Measurements from ENCODE around the gene CBR1. TPM values are rescaled to one million over a fixed set of nuclear protein-coding genes. Genes with fewer than 3 reads are reported as not detected.
"Not testable (repeated sequence)": the region's sequence is repeated elsewhere in the genome, so short reads cannot be mapped to it uniquely, and the experiment has no call there.

CBR1 gene
- total RNA-seq, 1 experiment from 2014 or later, result 27.8 TPM

DNA sequence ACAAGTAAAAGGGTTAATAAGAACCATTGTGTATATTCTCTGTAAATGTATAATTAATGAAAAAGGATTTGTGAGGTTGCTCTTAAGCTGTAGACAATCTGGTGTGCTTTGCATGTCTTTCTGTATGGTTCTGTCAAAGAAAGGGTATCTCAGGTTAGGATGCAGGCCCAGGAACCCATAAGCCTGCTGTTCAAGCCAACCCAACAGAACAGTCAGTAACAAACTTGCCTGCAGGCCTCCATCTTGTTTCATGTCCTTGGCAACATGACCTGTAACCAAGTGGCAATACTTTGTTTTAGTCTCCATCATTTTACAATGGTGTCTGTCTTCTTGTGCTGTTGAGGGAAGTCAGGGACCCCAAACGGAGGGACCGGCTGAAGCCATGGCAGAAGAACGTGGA lies 29.2 kb downstream of the CBR1 start:
- in situ Hi-C loops (cut with HindIII; ENCODE audit: low pct_unique_long_range_greater_than_20kb, low sequenced_read_pairs), result no loop called here
- ATAC-seq, result no peak
- intact Hi-C loops (cut with micrococcal nuclease; ENCODE audit: unreplicated experiment), result no loop called here
- Histone ChIP-seq H3K27ac (ENCODE audit: low read length) (no peak overlapping the region), H3K4me1 (ENCODE audit: control insufficient read depth, insufficient read depth, low read length) (no peaks in the 10 kb centered on the region), H3K4me3 (ENCODE audit: low read depth in 2 of 2, low read length in 2 of 2) (no peak overlapping the region), H3K9me3 (ENCODE audit: control insufficient read depth, insufficient read depth, low read depth, low read length) (0 out of 2 replicates have a peak, but pooled peaks cover 2% of the 10 kb centered on the region), H3K27me3 (ENCODE audit: control insufficient read depth, insufficient read depth, low read length) (no peaks in the 10 kb centered on the region), H3K36me3 (ENCODE audit: control insufficient read depth, insufficient read depth, low read length) (no peaks in the 10 kb centered on the region)
- BruUV-seq (replicated peaks), result no TSS peak
- TF ChIP-seq, protein P1, sequence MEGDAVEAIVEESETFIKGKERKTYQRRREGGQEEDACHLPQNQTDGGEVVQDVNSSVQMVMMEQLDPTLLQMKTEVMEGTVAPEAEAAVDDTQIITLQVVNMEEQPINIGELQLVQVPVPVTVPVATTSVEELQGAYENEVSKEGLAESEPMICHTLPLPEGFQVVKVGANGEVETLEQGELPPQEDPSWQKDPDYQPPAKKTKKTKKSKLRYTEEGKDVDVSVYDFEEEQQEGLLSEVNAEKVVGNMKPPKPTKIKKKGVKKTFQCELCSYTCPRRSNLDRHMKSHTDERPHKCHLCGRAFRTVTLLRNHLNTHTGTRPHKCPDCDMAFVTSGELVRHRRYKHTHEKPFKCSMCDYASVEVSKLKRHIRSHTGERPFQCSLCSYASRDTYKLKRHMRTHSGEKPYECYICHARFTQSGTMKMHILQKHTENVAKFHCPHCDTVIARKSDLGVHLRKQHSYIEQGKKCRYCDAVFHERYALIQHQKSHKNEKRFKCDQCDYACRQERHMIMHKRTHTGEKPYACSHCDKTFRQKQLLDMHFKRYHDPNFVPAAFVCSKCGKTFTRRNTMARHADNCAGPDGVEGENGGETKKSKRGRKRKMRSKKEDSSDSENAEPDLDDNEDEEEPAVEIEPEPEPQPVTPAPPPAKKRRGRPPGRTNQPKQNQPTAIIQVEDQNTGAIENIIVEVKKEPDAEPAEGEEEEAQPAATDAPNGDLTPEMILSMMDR (IDR thresholded peaks at IDR 0.05), result no peak
- TF ChIP-seq POLR2AphosphoS5 (IDR thresholded peaks at IDR 0.05; ENCODE audit: low read depth, low read length), result no peak
- no peak for TF ChIP-seq SIN3A (IDR thresholded peaks at IDR 0.05; ENCODE audit: borderline replicate concordance, insufficient read depth, low read depth, low read length)
- no peak for TF ChIP-seq TCF7L2 (IDR thresholded peaks at IDR 0.05; ENCODE audit: low read depth, low read length)
- TF ChIP-seq, protein P2, sequence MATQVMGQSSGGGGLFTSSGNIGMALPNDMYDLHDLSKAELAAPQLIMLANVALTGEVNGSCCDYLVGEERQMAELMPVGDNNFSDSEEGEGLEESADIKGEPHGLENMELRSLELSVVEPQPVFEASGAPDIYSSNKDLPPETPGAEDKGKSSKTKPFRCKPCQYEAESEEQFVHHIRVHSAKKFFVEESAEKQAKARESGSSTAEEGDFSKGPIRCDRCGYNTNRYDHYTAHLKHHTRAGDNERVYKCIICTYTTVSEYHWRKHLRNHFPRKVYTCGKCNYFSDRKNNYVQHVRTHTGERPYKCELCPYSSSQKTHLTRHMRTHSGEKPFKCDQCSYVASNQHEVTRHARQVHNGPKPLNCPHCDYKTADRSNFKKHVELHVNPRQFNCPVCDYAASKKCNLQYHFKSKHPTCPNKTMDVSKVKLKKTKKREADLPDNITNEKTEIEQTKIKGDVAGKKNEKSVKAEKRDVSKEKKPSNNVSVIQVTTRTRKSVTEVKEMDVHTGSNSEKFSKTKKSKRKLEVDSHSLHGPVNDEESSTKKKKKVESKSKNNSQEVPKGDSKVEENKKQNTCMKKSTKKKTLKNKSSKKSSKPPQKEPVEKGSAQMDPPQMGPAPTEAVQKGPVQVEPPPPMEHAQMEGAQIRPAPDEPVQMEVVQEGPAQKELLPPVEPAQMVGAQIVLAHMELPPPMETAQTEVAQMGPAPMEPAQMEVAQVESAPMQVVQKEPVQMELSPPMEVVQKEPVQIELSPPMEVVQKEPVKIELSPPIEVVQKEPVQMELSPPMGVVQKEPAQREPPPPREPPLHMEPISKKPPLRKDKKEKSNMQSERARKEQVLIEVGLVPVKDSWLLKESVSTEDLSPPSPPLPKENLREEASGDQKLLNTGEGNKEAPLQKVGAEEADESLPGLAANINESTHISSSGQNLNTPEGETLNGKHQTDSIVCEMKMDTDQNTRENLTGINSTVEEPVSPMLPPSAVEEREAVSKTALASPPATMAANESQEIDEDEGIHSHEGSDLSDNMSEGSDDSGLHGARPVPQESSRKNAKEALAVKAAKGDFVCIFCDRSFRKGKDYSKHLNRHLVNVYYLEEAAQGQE (IDR thresholded peaks at IDR 0.05; ENCODE audit: insufficient read depth in 1 of 2, low read depth in 2 of 2, low read length in 1 of 2), result no peak
- DNase-seq (ENCODE audit: low read depth, low spot score), result no peak
- POLR2A ChIA-PET, result no interaction called here
- CTCF ChIA-PET, result no interaction called here

DNA sequence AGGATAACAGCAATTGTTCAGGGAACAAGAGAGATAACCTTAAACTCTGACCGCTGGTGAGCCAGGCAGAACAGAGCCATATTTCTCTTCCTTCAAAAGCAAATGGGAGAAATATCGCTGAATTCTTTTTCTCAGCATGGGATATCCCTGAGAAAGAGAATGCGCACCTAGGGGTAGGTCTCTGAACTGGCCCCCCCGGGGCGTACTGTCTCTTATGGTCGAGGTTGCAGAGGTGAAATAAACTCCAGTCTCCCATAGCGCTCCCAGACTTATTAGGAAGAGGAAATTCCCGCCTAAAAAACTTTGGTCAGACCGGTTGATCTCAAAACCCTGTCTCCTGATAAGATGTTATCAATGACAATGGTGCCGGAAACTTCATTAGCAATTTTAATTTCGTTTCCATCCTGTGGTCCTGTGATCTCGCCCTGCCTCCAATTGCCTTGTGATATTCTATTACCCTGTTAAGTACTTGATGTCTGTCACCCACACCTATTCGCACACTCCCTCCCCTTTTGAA lies 29.9 kb downstream of the CBR1 start:
- BruUV-seq (replicated peaks); DNase-seq (ENCODE audit: low read depth, low spot score); intact Hi-C loops (cut with micrococcal nuclease; ENCODE audit: unreplicated experiment); H3K27me3 ChIP-seq (ENCODE audit: control insufficient read depth, insufficient read depth, low read length); H3K36me3 ChIP-seq (ENCODE audit: control insufficient read depth, insufficient read depth, low read length); H3K27ac ChIP-seq (ENCODE audit: low read length); POLR2A ChIA-PET; H3K4me1 ChIP-seq (ENCODE audit: control insufficient read depth, insufficient read depth, low read length); H3K9me3 ChIP-seq (ENCODE audit: control insufficient read depth, insufficient read depth, low read depth, low read length); H3K4me3 ChIP-seq (ENCODE audit: low read depth in 2 of 2, low read length in 2 of 2); in situ Hi-C loops (cut with HindIII; ENCODE audit: low pct_unique_long_range_greater_than_20kb, low sequenced_read_pairs); ATAC-seq; CTCF ChIA-PET: not testable (repeated sequence)

DNA sequence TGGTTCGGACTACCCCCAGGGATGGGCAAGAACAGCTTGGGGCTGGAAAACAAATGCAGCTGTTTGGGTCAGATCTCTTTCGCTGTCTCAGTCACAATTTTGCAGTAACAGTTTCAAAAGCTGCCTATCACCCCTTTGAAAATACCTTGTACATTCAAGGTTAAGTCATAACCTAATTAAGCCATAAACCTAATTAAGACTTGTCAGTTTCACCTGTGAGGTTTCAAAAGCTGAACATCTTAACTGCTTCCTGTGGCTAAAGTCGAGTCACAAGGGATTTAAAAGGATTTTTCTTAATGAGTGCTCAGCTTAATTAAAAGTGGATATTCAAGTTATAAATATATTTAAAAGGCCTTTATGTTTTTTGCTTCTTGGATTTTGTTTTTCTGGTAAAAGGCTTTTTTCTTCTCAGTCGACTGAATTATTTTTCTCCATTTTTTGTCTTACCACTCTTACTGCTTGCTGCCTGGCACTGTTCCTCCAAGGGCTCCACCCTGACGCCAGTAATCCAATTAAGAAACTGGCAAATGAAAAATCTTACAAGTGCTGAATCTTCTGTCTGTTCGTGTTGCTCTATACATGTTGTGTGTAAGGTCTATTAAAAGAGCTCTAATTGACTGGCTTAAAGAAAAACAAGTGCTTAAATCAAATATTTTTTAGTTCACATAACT lies 31.3 kb downstream of the CBR1 start:
- in situ Hi-C loops (cut with HindIII; ENCODE audit: low pct_unique_long_range_greater_than_20kb, low sequenced_read_pairs), result no loop called here

More for the DNA sequence above, 31.3 kb downstream of the CBR1 start:
- no peak overlapping the region for H3K27ac ChIP-seq (ENCODE audit: low read length)
- no peaks in the 10 kb centered on the region for H3K4me1 ChIP-seq (ENCODE audit: control insufficient read depth, insufficient read depth, low read length)
- H3K27me3 ChIP-seq (ENCODE audit: control insufficient read depth, insufficient read depth, low read length), result no peaks in the 10 kb centered on the region
- CTCF ChIA-PET, result no interaction called here
- ATAC-seq (no peak), DNase-seq (ENCODE audit: low read depth, low spot score) (no peak)
- H3K9me3 ChIP-seq (ENCODE audit: control insufficient read depth, insufficient read depth, low read depth, low read length), result no peaks in the 10 kb centered on the region
- H3K36me3 ChIP-seq (ENCODE audit: control insufficient read depth, insufficient read depth, low read length), result no peaks in the 10 kb centered on the region
- no TSS peak for BruUV-seq (replicated peaks)
- no peak for TF ChIP-seq TCF7L2 (IDR thresholded peaks at IDR 0.05; ENCODE audit: low read depth, low read length)
- TF ChIP-seq, protein P2 (IDR thresholded peaks at IDR 0.05; ENCODE audit: insufficient read depth in 1 of 2, low read depth in 2 of 2, low read length in 1 of 2), result no peak
- intact Hi-C loops (cut with micrococcal nuclease; ENCODE audit: unreplicated experiment), result no loop called here
- no peak overlapping the region for H3K4me3 ChIP-seq (ENCODE audit: low read depth in 2 of 2, low read length in 2 of 2)
- POLR2A ChIA-PET, result no interaction called here

All from Panc1 (cell line).